ENCODE measurements around the gene ABCG4. TPM values are rescaled to one million over a fixed set of nuclear protein-coding genes. Genes with fewer than 3 reads are reported as not detected.

The ABCG4 gene
- total and polyA plus RNA-seq, 4 donors = 0.03 to 0.17 (median 0.05) TPM; not detected in 1

GRCh38 chr11:119209186-119209585 is 60.3 kb downstream of the ABCG4 start:
- Histone ChIP-seq H3K4me1 (ENCODE audit: control insufficient read depth in 4 of 4, insufficient read depth in 4 of 4, low read length in 3 of 4) (peaks cover 3 to 13% (median 11%) of the 10 kb centered on the region in 4 donors), H3K9ac (ENCODE audit: low read depth in 1 of 2, low read length in 2 of 2) (no peak overlapping the region), H3K36me3 (ENCODE audit: control insufficient read depth in 4 of 4, insufficient read depth in 3 of 4, low read depth in 1 of 4, low read length in 3 of 4) (no peaks in the 10 kb centered on the region), H3K27ac (ENCODE audit: low read depth in 1 of 2, low read length in 2 of 2) (no peak overlapping the region), H3K9me3 (ENCODE audit: control insufficient read depth in 4 of 4, low read length in 3 of 4) (no peaks in the 10 kb centered on the region), H3K4me3 (ENCODE audit: low read depth in 1 of 3, low read length in 3 of 3) (no peak overlapping the region), H3K27me3 (ENCODE audit: control insufficient read depth in 4 of 4, insufficient read depth in 4 of 4, low read length in 3 of 4) (no peaks in the 10 kb centered on the region)
- DNase-seq (ENCODE audit: low spot score) = no peak
- no peak for TF ChIP-seq MAX (IDR thresholded peaks at IDR 0.05)
- 94% methylated on average over 7 of the region's 7 CpGs for WGBS

GRCh38 chr11:119210050-119210449 is 61.2 kb downstream of the ABCG4 start:
- Histone ChIP-seq H3K36me3 (ENCODE audit: control insufficient read depth in 4 of 4, insufficient read depth in 3 of 4, low read depth in 1 of 4, low read length in 3 of 4) (no peaks in the 10 kb centered on the region), H3K4me1 (ENCODE audit: control insufficient read depth in 4 of 4, insufficient read depth in 4 of 4, low read length in 3 of 4) (peaks cover 3 to 13% (median 11%) of the 10 kb centered on the region in 4 donors), H3K27me3 (ENCODE audit: control insufficient read depth in 4 of 4, insufficient read depth in 4 of 4, low read length in 3 of 4) (no peaks in the 10 kb centered on the region), H3K4me3 (ENCODE audit: low read depth in 1 of 3, low read length in 3 of 3) (no peak overlapping the region), H3K9me3 (ENCODE audit: control insufficient read depth in 4 of 4, low read length in 3 of 4) (no peaks in the 10 kb centered on the region), H3K9ac (ENCODE audit: low read depth in 1 of 2, low read length in 2 of 2) (no peak overlapping the region), H3K27ac (ENCODE audit: low read depth in 1 of 2, low read length in 2 of 2) (no peak overlapping the region)
- no peak for DNase-seq (ENCODE audit: low spot score)
- 87% methylated on average over 3 of the region's 3 CpGs for WGBS
- no peak for TF ChIP-seq JUND (IDR thresholded peaks at IDR 0.05)
- TF ChIP-seq FOXA2 (IDR thresholded peaks at IDR 0.05) = no peak
- no peak for TF ChIP-seq NR2F2 (IDR thresholded peaks at IDR 0.05)
- TF ChIP-seq MAX (IDR thresholded peaks at IDR 0.05) = no peak
- TF ChIP-seq HNF4G (IDR thresholded peaks at IDR 0.05) = no peak
- TF ChIP-seq ZBTB33 (IDR thresholded peaks at IDR 0.05) = no peak
- no peak for TF ChIP-seq HNF4A (conservative IDR thresholded peaks at IDR 0.05)
- TF ChIP-seq GABPA (IDR thresholded peaks at IDR 0.05 in 1 of 2, conservative IDR thresholded peaks at IDR 0.05 in 1 of 2) = no peak
- no peak for TF ChIP-seq RAD21 (IDR thresholded peaks at IDR 0.05)
- no peak for TF ChIP-seq SP1 (IDR thresholded peaks at IDR 0.05)

Other genes starting within 250 kb of the ABCG4 start
- gene BCL9L, start 223.1 kb upstream of the ABCG4 start, total RNA-seq = 10 to 100 TPM in 1 of 2 donors, 1 to 10 TPM in 1; 6.1 to 10.2 TPM
- gene BCL9L, start 223.1 kb upstream of the ABCG4 start, polyA plus RNA-seq = 10 to 100 TPM in 1 of 2 donors, 1 to 10 TPM in 1; 2.2 to 11.6 TPM
- gene UPK2, start 192.8 kb upstream of the ABCG4 start, total RNA-seq = not detected
- not detected for gene UPK2, start 192.8 kb upstream of the ABCG4 start, polyA plus RNA-seq
- gene FOXR1, start 177.3 kb upstream of the ABCG4 start, total RNA-seq = not detected
- not detected for gene FOXR1, start 177.3 kb upstream of the ABCG4 start, polyA plus RNA-seq
- 10 to 100 TPM; 12.0 to 33.6 TPM for gene CENATAC, start 150.9 kb upstream of the ABCG4 start, total RNA-seq
- gene CENATAC, start 150.9 kb upstream of the ABCG4 start, polyA plus RNA-seq = 10 to 100 TPM in 1 of 2 donors, 1 to 10 TPM in 1; 6.0 to 14.5 TPM
- gene RPS25, start 130.7 kb upstream of the ABCG4 start, total RNA-seq = 100 to 1,000 TPM; 228 to 294 TPM
- 100 to 1,000 TPM; 477 to 499 TPM for gene RPS25, start 130.7 kb upstream of the ABCG4 start, polyA plus RNA-seq
- gene TRAPPC4, start 130.3 kb upstream of the ABCG4 start, total RNA-seq = 10 to 100 TPM; 32.8 to 35.7 TPM
- gene TRAPPC4, start 130.3 kb upstream of the ABCG4 start, polyA plus RNA-seq = 10 to 100 TPM; 21.1 to 32.1 TPM
- 100 to 1,000 TPM in 1 of 2 donors, 10 to 100 TPM in 1; 62.7 to 184 TPM for gene SLC37A4, start 118.2 kb upstream of the ABCG4 start, total RNA-seq
- 10 to 100 TPM; 93.8 to 98.7 TPM for gene SLC37A4, start 118.2 kb upstream of the ABCG4 start, polyA plus RNA-seq
- gene HYOU1, start 91.8 kb upstream of the ABCG4 start, total RNA-seq = 100 to 1,000 TPM in 1 of 2 donors, 10 to 100 TPM in 1; 46.3 to 270 TPM
- 100 to 1,000 TPM in 1 of 2 donors, 10 to 100 TPM in 1; 41.6 to 191 TPM for gene HYOU1, start 91.8 kb upstream of the ABCG4 start, polyA plus RNA-seq
- 10 to 100 TPM; 12.9 to 17.4 TPM for gene VPS11, start 81.2 kb upstream of the ABCG4 start, total RNA-seq
- 10 to 100 TPM in 1 of 2 donors, 1 to 10 TPM in 1; 7.2 to 11.5 TPM for gene VPS11, start 81.2 kb upstream of the ABCG4 start, polyA plus RNA-seq
- gene HMBS, start 64.2 kb upstream of the ABCG4 start, total RNA-seq = 100 to 1,000 TPM in 1 of 2 donors, 10 to 100 TPM in 1; 10.5 to 224 TPM
- 10 to 100 TPM; 21.2 to 32.2 TPM for gene HMBS, start 64.2 kb upstream of the ABCG4 start, polyA plus RNA-seq
- gene DPAGT1, start 47.2 kb upstream of the ABCG4 start, total RNA-seq = 10 to 100 TPM; 12.8 to 40.5 TPM
- gene DPAGT1, start 47.2 kb upstream of the ABCG4 start, polyA plus RNA-seq = 10 to 100 TPM; 34.3 to 48.0 TPM
- 1 to 10 TPM; 3.5 to 6.1 TPM for gene C2CD2L, start 41.7 kb upstream of the ABCG4 start, total RNA-seq
- gene C2CD2L, start 41.7 kb upstream of the ABCG4 start, polyA plus RNA-seq = 1 to 10 TPM; 2.5 to 6.3 TPM
- 10 to 100 TPM; 10.2 to 14.3 TPM for gene HINFP, start 27.5 kb upstream of the ABCG4 start, total RNA-seq
- gene HINFP, start 27.5 kb upstream of the ABCG4 start, polyA plus RNA-seq = 1 to 10 TPM; 6.4 to 6.5 TPM
- 10 to 100 TPM; 11.0 to 12.0 TPM for gene NLRX1, start 19.7 kb downstream of the ABCG4 start, total RNA-seq
- gene NLRX1, start 19.7 kb downstream of the ABCG4 start, polyA plus RNA-seq = 1 to 10 TPM; 4.2 to 9.8 TPM
- under 1 TPM in 1 of 2 donors, not detected in 1; 0.17 TPM for gene NHERF4, start 36.4 kb downstream of the ABCG4 start, total RNA-seq
- under 1 TPM in 1 of 2 donors, not detected in 1; 0.03 TPM for gene NHERF4, start 36.4 kb downstream of the ABCG4 start, polyA plus RNA-seq
- 1 to 10 TPM; 5.3 to 5.5 TPM for gene CBL, start 57.3 kb downstream of the ABCG4 start, total RNA-seq
- 1 to 10 TPM; 1.6 to 1.7 TPM for gene CBL, start 57.3 kb downstream of the ABCG4 start, polyA plus RNA-seq
- 10 to 100 TPM in 1 of 2 donors, 1 to 10 TPM in 1; 8.4 to 49.6 TPM for gene MCAM, start 168.1 kb downstream of the ABCG4 start, total RNA-seq
- 10 to 100 TPM in 1 of 2 donors, 1 to 10 TPM in 1; 2.2 to 10.3 TPM for gene MCAM, start 168.1 kb downstream of the ABCG4 start, polyA plus RNA-seq
- gene RNF26, start 185.5 kb downstream of the ABCG4 start, total RNA-seq = 1 to 10 TPM; 6.3 to 9.2 TPM
- 10 to 100 TPM; 13.0 to 19.1 TPM for gene RNF26, start 185.5 kb downstream of the ABCG4 start, polyA plus RNA-seq
- gene C1QTNF5, start 191.8 kb downstream of the ABCG4 start, total RNA-seq = 1 to 10 TPM; 2.2 to 4.4 TPM
- 1 to 10 TPM; 1.9 to 6.4 TPM for gene C1QTNF5, start 191.8 kb downstream of the ABCG4 start, polyA plus RNA-seq
- not detected for gene MFRP, start 197.7 kb downstream of the ABCG4 start, total RNA-seq
- gene MFRP, start 197.7 kb downstream of the ABCG4 start, polyA plus RNA-seq = not detected
- gene USP2, start 232.6 kb downstream of the ABCG4 start, total RNA-seq = 1 to 10 TPM in 1 of 2 donors, under 1 TPM in 1; 0.65 to 4.4 TPM
- gene USP2, start 232.6 kb downstream of the ABCG4 start, polyA plus RNA-seq = 1 to 10 TPM; 2.0 to 2.2 TPM